ENCODE data around the gene DOP1A. TPM values are rescaled to one million over a fixed set of nuclear protein-coding genes. Genes with fewer than 3 reads are reported as not detected.

The DOP1A gene
- total RNA-seq, 1 experiment from 2014 or later = 5.5 TPM

GRCh38 chr6:83072726-83073125 is 5.3 kb downstream of the DOP1A start:
- no peak overlapping the region for H3K4me2 ChIP-seq (ENCODE audit: low read length)
- intact Hi-C loops (cut with micrococcal nuclease) = no loop called here
- H3K27me3 ChIP-seq (ENCODE audit: low read length) = no peaks in the 10 kb centered on the region
- no peaks in the 10 kb centered on the region for H3F3A ChIP-seq (ENCODE audit: low read length, unreplicated experiment)
- H3K4me1 ChIP-seq (ENCODE audit: insufficient read depth, low read length) = peaks cover 8% of the 10 kb centered on the region; the same call in 1 of the 2 replicates
- H3K9me3 ChIP-seq (ENCODE audit: low read length) = no peaks in the 10 kb centered on the region
- ATAC-seq (no peak), DNase-seq (no peak)
- no TSS peak for BruUV-seq (replicated peaks)
- no peak overlapping the region for H3K27ac ChIP-seq (ENCODE audit: low read length)
- peaks cover 34% of the 10 kb centered on the region for H3K79me2 ChIP-seq (ENCODE audit: low read length)
- no peaks in the 10 kb centered on the region for H3K9me2 ChIP-seq (replicated peaks; ENCODE audit: low read length)
- H3K36me3 ChIP-seq (ENCODE audit: low read depth, low read length) = no peaks in the 10 kb centered on the region; the same call in 1 of the 2 replicates
- no peak for TF ChIP-seq EZH2phosphoT487 (IDR thresholded peaks at IDR 0.05; ENCODE audit: borderline replicate concordance, low read length)
- TF ChIP-seq, protein P1, sequence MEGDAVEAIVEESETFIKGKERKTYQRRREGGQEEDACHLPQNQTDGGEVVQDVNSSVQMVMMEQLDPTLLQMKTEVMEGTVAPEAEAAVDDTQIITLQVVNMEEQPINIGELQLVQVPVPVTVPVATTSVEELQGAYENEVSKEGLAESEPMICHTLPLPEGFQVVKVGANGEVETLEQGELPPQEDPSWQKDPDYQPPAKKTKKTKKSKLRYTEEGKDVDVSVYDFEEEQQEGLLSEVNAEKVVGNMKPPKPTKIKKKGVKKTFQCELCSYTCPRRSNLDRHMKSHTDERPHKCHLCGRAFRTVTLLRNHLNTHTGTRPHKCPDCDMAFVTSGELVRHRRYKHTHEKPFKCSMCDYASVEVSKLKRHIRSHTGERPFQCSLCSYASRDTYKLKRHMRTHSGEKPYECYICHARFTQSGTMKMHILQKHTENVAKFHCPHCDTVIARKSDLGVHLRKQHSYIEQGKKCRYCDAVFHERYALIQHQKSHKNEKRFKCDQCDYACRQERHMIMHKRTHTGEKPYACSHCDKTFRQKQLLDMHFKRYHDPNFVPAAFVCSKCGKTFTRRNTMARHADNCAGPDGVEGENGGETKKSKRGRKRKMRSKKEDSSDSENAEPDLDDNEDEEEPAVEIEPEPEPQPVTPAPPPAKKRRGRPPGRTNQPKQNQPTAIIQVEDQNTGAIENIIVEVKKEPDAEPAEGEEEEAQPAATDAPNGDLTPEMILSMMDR (conservative IDR thresholded peaks at IDR 0.05; ENCODE audit: low read depth, low read length) = no peak
- TF ChIP-seq EZH2 (IDR thresholded peaks at IDR 0.05; ENCODE audit: low read length, unreplicated experiment) = no peak
- no peak overlapping the region for H3K9ac ChIP-seq (ENCODE audit: low read length)
- no peak overlapping the region for H3K4me3 ChIP-seq (ENCODE audit: low read length)
- CTCF ChIA-PET = no interaction called here
- no peaks in the 10 kb centered on the region for H4K20me1 ChIP-seq (ENCODE audit: low read length)
- no peak overlapping the region for H2AFZ ChIP-seq (ENCODE audit: low read length)
- POLR2A ChIA-PET (ENCODE audit: unreplicated experiment) = no interaction called here

- DNase-seq (no peak), ATAC-seq (no peak)
- Histone ChIP-seq H3K79me2 (ENCODE audit: low read length) (peaks cover 28% of the 10 kb centered on the region), H3K9ac (ENCODE audit: low read length) (no peak overlapping the region), H3K36me3 (ENCODE audit: low read depth, low read length) (no peaks in the 10 kb centered on the region; the same call in 1 of the 2 replicates), H3K4me1 (ENCODE audit: insufficient read depth, low read length) (peaks cover 7% of the 10 kb centered on the region; the same call in 1 of the 2 replicates), H3K27ac (ENCODE audit: low read length) (no peak overlapping the region), H4K20me1 (ENCODE audit: low read length) (no peaks in the 10 kb centered on the region), H3K27me3 (ENCODE audit: low read length) (no peaks in the 10 kb centered on the region), H3K9me3 (ENCODE audit: low read length) (no peaks in the 10 kb centered on the region), H3F3A (ENCODE audit: low read length, unreplicated experiment) (no peaks in the 10 kb centered on the region), H3K4me2 (ENCODE audit: low read length) (no peak overlapping the region), H3K4me3 (ENCODE audit: low read length) (no peak overlapping the region), H2AFZ (ENCODE audit: low read length) (no peak overlapping the region), H3K9me2 (replicated peaks; ENCODE audit: low read length) (no peaks in the 10 kb centered on the region)
- intact Hi-C loops (cut with micrococcal nuclease) = no loop called here
- ChIA-PET POLR2A (ENCODE audit: unreplicated experiment) (no interaction called here), CTCF (no interaction called here)
- BruUV-seq (replicated peaks) = no TSS peak
- TF ChIP-seq EZH2 (IDR thresholded peaks at IDR 0.05; ENCODE audit: low read length, unreplicated experiment) (no peak), EZH2phosphoT487 (IDR thresholded peaks at IDR 0.05; ENCODE audit: borderline replicate concordance, low read length) (no peak)
- TF ChIP-seq, protein P1 (conservative IDR thresholded peaks at IDR 0.05; ENCODE audit: low read depth, low read length) = no peak
Observed at GRCh38 chr6:83073615-83074014, 6.1 kb downstream of the DOP1A start.

DNA sequence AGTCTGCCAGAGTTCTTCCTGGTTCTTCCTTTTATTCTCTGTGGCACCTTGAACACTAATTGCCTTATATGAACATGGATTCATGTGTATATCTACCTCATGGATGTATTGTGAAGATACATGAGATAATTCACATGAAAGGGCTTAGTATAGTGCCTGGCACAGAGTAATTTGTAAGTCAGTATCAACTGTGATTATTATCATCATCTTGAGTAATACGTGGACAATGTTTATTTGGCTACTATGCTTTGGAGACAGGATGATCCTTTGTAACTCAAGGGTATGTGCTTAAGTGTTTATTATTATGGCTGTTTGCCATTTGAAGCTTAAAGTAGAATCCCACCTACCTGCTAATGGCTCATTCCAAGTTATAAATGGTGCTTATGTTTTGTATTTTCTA is 16.0 kb downstream of the DOP1A start:
- no peaks in the 10 kb centered on the region for H3K4me1 ChIP-seq (ENCODE audit: insufficient read depth, low read length)
- BruUV-seq (replicated peaks) = no TSS peak
- no peaks in the 10 kb centered on the region for H3F3A ChIP-seq (ENCODE audit: low read length, unreplicated experiment)
- H3K4me2 ChIP-seq (ENCODE audit: low read length) = no peak overlapping the region
- H3K9ac ChIP-seq (ENCODE audit: low read length) = no peak overlapping the region
- H3K9me3 ChIP-seq (ENCODE audit: low read length) = no peaks in the 10 kb centered on the region
- no peaks in the 10 kb centered on the region for H3K36me3 ChIP-seq (ENCODE audit: low read depth, low read length)
- H2AFZ ChIP-seq (ENCODE audit: low read length) = no peak overlapping the region
- H3K4me3 ChIP-seq (ENCODE audit: low read length) = no peak overlapping the region
- H3K27ac ChIP-seq (ENCODE audit: low read length) = no peak overlapping the region
- TF ChIP-seq, protein P1 (conservative IDR thresholded peaks at IDR 0.05; ENCODE audit: low read depth, low read length) = no peak
- no peak for TF ChIP-seq EZH2phosphoT487 (IDR thresholded peaks at IDR 0.05; ENCODE audit: borderline replicate concordance, low read length)
- no peak for TF ChIP-seq EZH2 (IDR thresholded peaks at IDR 0.05; ENCODE audit: low read length, unreplicated experiment)
- DNase-seq (no peak), ATAC-seq (no peak)
- H3K79me2 ChIP-seq (ENCODE audit: low read length) = no peaks in the 10 kb centered on the region
- H3K27me3 ChIP-seq (ENCODE audit: low read length) = no peaks in the 10 kb centered on the region
- no peaks in the 10 kb centered on the region for H3K9me2 ChIP-seq (replicated peaks; ENCODE audit: low read length)
- ChIA-PET POLR2A (ENCODE audit: unreplicated experiment) (no interaction called here), CTCF (no interaction called here)
- intact Hi-C loops (cut with micrococcal nuclease) = no loop called here
- H4K20me1 ChIP-seq (ENCODE audit: low read length) = no peaks in the 10 kb centered on the region

All from PC-3 (cell line).